H9 (cell line): Measurements from ENCODE around the gene TMEM163. TPM values are rescaled to one million over a fixed set of nuclear protein-coding genes. Genes with fewer than 3 reads are reported as not detected.

Experiments
- DNase-seq: peaks from one replicate; pipeline ENCODE4 v3.0.0-alpha.2; 2017
- H2AFZ ChIP-seq: one replicate; pipeline ENCODE4 v1.6.1; 2013; ENCODE audit warnings: mild to moderate bottlenecking, low read length, control low read depth, moderate library complexity
- H2AK5ac ChIP-seq: 2 replicates; pipeline ENCODE4 v1.6.1; 2013; ENCODE audit warnings: low read length, control low read depth, mixed read lengths; ENCODE audit not compliant: insufficient read length
- H2BK120ac ChIP-seq: one replicate; pipeline ENCODE4 v1.6.1; 2013; ENCODE audit warnings: low read depth, mild to moderate bottlenecking, low read length, control low read depth, inconsistent platforms; ENCODE audit not compliant: poor library complexity, severe bottlenecking
- H2BK12ac ChIP-seq: 2 replicates; pipeline ENCODE4 v1.6.1; 2013; ENCODE audit warnings: low read length, control low read depth, mixed read lengths, low read depth; ENCODE audit not compliant: insufficient read length
- H2BK15ac ChIP-seq: 2 replicates; pipeline ENCODE4 v1.6.1; 2013; ENCODE audit warnings: low read depth, low read length, control low read depth
- H2BK20ac ChIP-seq: one replicate; pipeline ENCODE4 v1.6.1; 2013; ENCODE audit warnings: low read depth, mild to moderate bottlenecking, low read length, control low read depth, inconsistent platforms; ENCODE audit not compliant: poor library complexity, severe bottlenecking
- H2BK5ac ChIP-seq: 2 replicates; pipeline ENCODE4 v1.6.1; 2013; ENCODE audit warnings: low read length, control low read depth, mixed read lengths; ENCODE audit not compliant: insufficient read length
- H3K14ac ChIP-seq: 2 replicates; pipeline ENCODE4 v1.6.1; 2013; ENCODE audit warnings: low read length, control low read depth; ENCODE audit not compliant: insufficient read depth
- H3K18ac ChIP-seq: 2 replicates; pipeline ENCODE4 v1.6.1; 2013; ENCODE audit warnings: low read depth, mild to moderate bottlenecking, mixed read lengths, low read length, control low read depth; ENCODE audit not compliant: insufficient read length
- H3K23ac ChIP-seq: 2 replicates; pipeline ENCODE4 v1.6.1; 2013; ENCODE audit warnings: low read length, control low read depth, mixed read lengths, low read depth; ENCODE audit not compliant: insufficient read length
- H3K23me2 ChIP-seq: 2 replicates; pipeline ENCODE4 v1.6.1; 2013; ENCODE audit warnings: low read depth, mild to moderate bottlenecking, mixed read lengths, low read length, control low read depth; ENCODE audit not compliant: insufficient read length, poor library complexity, severe bottlenecking
- H3K27ac ChIP-seq: 2 replicates; pipeline ENCODE4 v1.5.1; 2013; ENCODE audit warnings: low read length, control low read depth, mixed read lengths, low read depth; ENCODE audit not compliant: insufficient read length
- H3K27me3 ChIP-seq: 2 replicates; pipeline ENCODE4 v1.6.1; 2013; ENCODE audit warnings: low read length, control low read depth, inconsistent platforms; ENCODE audit not compliant: insufficient read depth
- H3K4ac ChIP-seq: 2 replicates; pipeline ENCODE4 v1.6.1; 2013; ENCODE audit warnings: low read depth, mild to moderate bottlenecking, control low read depth, inconsistent platforms, low read length, moderate library complexity
- H3K4me1 ChIP-seq: 2 replicates; pipeline ENCODE4 v1.6.1; 2013; ENCODE audit warnings: low read length, control low read depth, inconsistent platforms; ENCODE audit not compliant: insufficient read depth
- H3K4me2 ChIP-seq: 2 replicates; pipeline ENCODE4 v1.6.1; 2013; ENCODE audit warnings: low read length, control low read depth, mixed read lengths; ENCODE audit not compliant: insufficient read length, insufficient read depth
- H3K56ac ChIP-seq: 2 replicates; pipeline ENCODE4 v1.6.1; 2013; ENCODE audit warnings: low read depth, mild to moderate bottlenecking, mixed read lengths, low read length, control low read depth; ENCODE audit not compliant: insufficient read length
- H3K79me1 ChIP-seq: 2 replicates; pipeline ENCODE4 v1.6.1; 2013; ENCODE audit warnings: low read depth, mild to moderate bottlenecking, moderate library complexity, low read length, control low read depth, inconsistent platforms; ENCODE audit not compliant: insufficient read depth, poor library complexity, severe bottlenecking
- H3K79me2 ChIP-seq: 2 replicates; pipeline ENCODE4 v1.6.1; 2013; ENCODE audit warnings: low read length, control low read depth, inconsistent platforms; ENCODE audit not compliant: insufficient read depth
- H3K9ac ChIP-seq: 2 replicates; pipeline ENCODE4 v1.6.1; 2013; ENCODE audit warnings: low read length, control low read depth, mixed read lengths; ENCODE audit not compliant: insufficient read length; ENCODE audit errors: extremely low read depth
- H3K9me3 ChIP-seq: one replicate; pipeline ENCODE4 v1.6.1; 2013; ENCODE audit warnings: low read depth, low read length, inconsistent platforms; ENCODE audit not compliant: control insufficient read depth
- H3T11ph ChIP-seq: one replicate; pipeline ENCODE4 v1.6.1; 2013; ENCODE audit warnings: mild to moderate bottlenecking, low read length, control low read depth, inconsistent platforms
- H4K20me1 ChIP-seq: one replicate; pipeline ENCODE4 v1.6.1; 2013; ENCODE audit not compliant: control insufficient read depth, insufficient read length, insufficient read depth
- H4K5ac ChIP-seq: 2 replicates; pipeline ENCODE4 v1.6.1; 2013; ENCODE audit warnings: low read depth, mild to moderate bottlenecking, mixed read lengths, low read length, control low read depth; ENCODE audit not compliant: insufficient read length
- H4K8ac ChIP-seq: replicated peaks from 2 replicates; pipeline ENCODE4 v1.6.1; 2013; ENCODE audit warnings: low read length, control low read depth, mixed read lengths, low read depth; ENCODE audit not compliant: insufficient read length
- H4K91ac ChIP-seq: 2 replicates; pipeline ENCODE4 v1.6.1; 2013; ENCODE audit warnings: low read depth, mild to moderate bottlenecking, moderate library complexity, mixed read lengths, low read length, control low read depth; ENCODE audit not compliant: insufficient read length
- H3K27ac Mint-ChIP-seq, 3 experiments: 2 replicates in 2 of 3; 3 replicates in 1 of 3; pipeline ENCODE4 v1.8.0; 2020 to 2021; ENCODE audit warnings: mixed read lengths in 3 of 3, mild to moderate bottlenecking in 1 of 3, moderate library complexity in 1 of 3
- H3K27me3 Mint-ChIP-seq: 2 replicates; pipeline ENCODE4 v1.8.0; 2021; ENCODE audit warnings: low read depth, mild to moderate bottlenecking, moderate library complexity, mixed read lengths
- H3K36me3 Mint-ChIP-seq, 3 experiments: 2 replicates in 2 of 3; 3 replicates in 1 of 3; pipeline ENCODE4 v1.8.0; 2020 to 2021; ENCODE audit warnings: low read depth in 3 of 3, mixed read lengths in 3 of 3; ENCODE audit not compliant: insufficient read depth in 1 of 3
- H3K4me1 Mint-ChIP-seq, 2 experiments: 2 replicates each; pipeline ENCODE4 v1.8.0; 2020; ENCODE audit warnings: mixed read lengths in 2 of 2
- H3K4me3 Mint-ChIP-seq, 2 experiments: 2 replicates in 1 of 2; 3 replicates in 1 of 2; pipeline ENCODE4 v1.8.0; 2020 to 2021; ENCODE audit warnings: mild to moderate bottlenecking in 2 of 2, mixed read lengths in 2 of 2, moderate library complexity in 1 of 2
- H3K9me3 Mint-ChIP-seq, 2 experiments: 2 replicates in 1 of 2; 3 replicates in 1 of 2; pipeline ENCODE4 v1.8.0; 2020; ENCODE audit warnings: mild to moderate bottlenecking in 2 of 2, mixed read lengths in 2 of 2, moderate library complexity in 1 of 2
- CTCF ChIP-seq: fragments of 200-600 bp; sonication (generic); conservative IDR thresholded peaks from 3 replicates; pipeline ENCODE4 v1.8.0; 2021; ENCODE audit warnings: antibody characterized with exemption, mild to moderate bottlenecking
- WGBS: extraction: QIAGEN DNeasy Blood & Tissue Kit; methylation state at CpG from one replicate; pipeline ENCODE4 v1.1.7; 2013; ENCODE audit warnings: missing lambda C conversion rate, low lambda C conversion rate, mixed read lengths; ENCODE audit not compliant: insufficient read length; ENCODE audit errors: extremely low coverage; 5-methylcytosine and 5-hydroxymethylcytosine counted together
- total RNA-seq: library from RNA; stranded (reverse); gene quantifications from 2 replicates; pipeline ENCODE4 v1.2.1, GENCODE V29; 2021

The TMEM163 gene
- total RNA-seq, 1 experiment from 2014 or later, result 0.39 TPM

DNA sequence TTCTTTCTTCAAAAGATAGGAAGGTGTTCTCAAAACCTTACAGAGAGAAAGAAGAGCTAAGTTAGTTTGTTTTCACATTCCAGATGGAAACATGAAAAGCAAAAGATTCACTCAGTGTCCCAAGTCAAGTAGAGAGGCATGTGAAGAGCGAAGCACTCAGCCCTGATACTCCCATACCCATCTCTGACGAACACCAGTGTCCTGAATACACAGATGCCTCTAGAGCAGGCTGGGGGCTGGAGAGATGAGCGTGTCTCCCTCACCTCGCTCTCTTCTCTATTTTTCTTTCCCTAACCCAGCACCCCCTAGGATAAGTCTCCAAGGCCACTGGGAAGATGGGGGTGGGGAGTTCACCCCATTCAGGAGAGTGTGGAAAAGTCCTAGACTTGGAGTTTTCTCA, 227.8 kb downstream of the TMEM163 start:
- no peaks in the 10 kb centered on the region for H3K27me3 Mint-ChIP-seq
- no peaks in the 10 kb centered on the region for H3K23me2 ChIP-seq
- no peak overlapping the region for H3K4ac ChIP-seq
- H2AFZ ChIP-seq, result no peak overlapping the region
- no peak overlapping the region for H2AK5ac ChIP-seq
- no peak overlapping the region for H3T11ph ChIP-seq
- no peak overlapping the region for H3K23ac ChIP-seq
- H4K20me1 ChIP-seq, result no peaks in the 10 kb centered on the region
- no peak overlapping the region for H2BK12ac ChIP-seq
- no peaks in the 10 kb centered on the region for H3K4me1 ChIP-seq
- H3K9me3 Mint-ChIP-seq, result no peaks in the 10 kb centered on the region
- no peak overlapping the region for H2BK20ac ChIP-seq
- no peak overlapping the region for H2BK5ac ChIP-seq
- no peak overlapping the region for H3K56ac ChIP-seq
- H3K4me3 Mint-ChIP-seq, result no peak overlapping the region
- H3K4me2 ChIP-seq, result no peak overlapping the region
- H3K27ac ChIP-seq, result no peak overlapping the region
- no peak overlapping the region for H3K9ac ChIP-seq
- no peak overlapping the region for H2BK120ac ChIP-seq
- no peaks in the 10 kb centered on the region for H3K27me3 ChIP-seq
- H3K9me3 ChIP-seq, result no peaks in the 10 kb centered on the region
- no CpG with 5 or more reads among the region's 4 CpGs for WGBS
- no peak overlapping the region for H4K5ac ChIP-seq
- peaks cover 0 to 6% of the 10 kb centered on the region in 2 experiments; a peak in 3 of 4 replicates for H3K4me1 Mint-ChIP-seq
- no peak overlapping the region for H3K14ac ChIP-seq
- H3K79me1 ChIP-seq, result no peaks in the 10 kb centered on the region
- no peaks in the 10 kb centered on the region for H3K36me3 Mint-ChIP-seq
- no peak for TF ChIP-seq CTCF
- no peaks in the 10 kb centered on the region for H3K79me2 ChIP-seq
- no peak overlapping the region for H4K91ac ChIP-seq
- no peak overlapping the region for H2BK15ac ChIP-seq
- H4K8ac ChIP-seq, result no peak overlapping the region
- DNase-seq, result no peak
- no peak overlapping the region for H3K18ac ChIP-seq
- H3K27ac Mint-ChIP-seq, result no peak overlapping the region; a peak in 1 of 7 replicates
